ENCODE measurements around the gene GLRA3.
"Not testable (repeated sequence)": the region's sequence is repeated elsewhere in the genome, so short reads cannot be mapped to it uniquely, and the experiment has no call there.

The GLRA3 gene

GRCh38 chr4:174828845-174829701 lies at the start of gene GLRA3:
Gene GLRA3, minus strand, starts transcription at chr4:174829247. Its CDS starts 436 bp downstream, at chr4:174828811.
- peak; percentile 65 to 66 for DNase-seq

GRCh38 chr4:174874898-174875297 lies 45.9 kb upstream of the GLRA3 start:
- no peak for DNase-seq

More at GRCh38 chr4:174828845-174829701, at the start of gene GLRA3:
- TF ChIP-seq POLR2A (IDR thresholded peaks at IDR 0.05; ENCODE audit: low read length) = no peak
- no peak for TF ChIP-seq GATA1 (IDR thresholded peaks at IDR 0.05; ENCODE audit: low read depth, low read length)

GRCh38 chr4:174873931-174874330 lies 44.9 kb upstream of the GLRA3 start:
- DNase-seq = peak in 1 of 2 experiments; percentile 16
- no peak for TF ChIP-seq GATA1 (IDR thresholded peaks at IDR 0.05; ENCODE audit: low read depth, low read length)
- TF ChIP-seq POLR2A (IDR thresholded peaks at IDR 0.05; ENCODE audit: low read length) = no peak

More at GRCh38 chr4:174874898-174875297, 45.9 kb upstream of the GLRA3 start:
- TF ChIP-seq POLR2A (IDR thresholded peaks at IDR 0.05; ENCODE audit: low read length) (no peak), GATA1 (IDR thresholded peaks at IDR 0.05; ENCODE audit: low read depth, low read length) (no peak)

DNA sequence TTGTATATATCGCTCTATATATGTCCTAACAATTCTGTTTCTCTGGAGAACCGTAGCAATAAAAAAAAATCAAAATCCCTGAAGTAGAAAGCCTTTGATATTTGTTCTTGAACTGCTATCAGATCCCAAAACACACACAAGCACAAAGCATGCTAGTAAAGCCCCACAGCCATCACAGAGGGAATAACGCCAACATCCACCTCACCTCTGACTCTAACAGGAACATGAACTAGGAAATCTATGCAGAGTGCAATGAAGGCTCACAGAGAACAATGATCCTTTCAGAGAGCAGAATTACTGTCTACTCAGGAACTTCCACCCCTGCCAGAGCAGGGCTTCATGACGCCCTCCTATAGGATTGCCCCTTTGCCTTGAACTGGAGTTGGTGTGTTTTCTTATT lies 44.1 kb upstream of the GLRA3 start:
- DNase-seq = not testable (repeated sequence)

DNA sequence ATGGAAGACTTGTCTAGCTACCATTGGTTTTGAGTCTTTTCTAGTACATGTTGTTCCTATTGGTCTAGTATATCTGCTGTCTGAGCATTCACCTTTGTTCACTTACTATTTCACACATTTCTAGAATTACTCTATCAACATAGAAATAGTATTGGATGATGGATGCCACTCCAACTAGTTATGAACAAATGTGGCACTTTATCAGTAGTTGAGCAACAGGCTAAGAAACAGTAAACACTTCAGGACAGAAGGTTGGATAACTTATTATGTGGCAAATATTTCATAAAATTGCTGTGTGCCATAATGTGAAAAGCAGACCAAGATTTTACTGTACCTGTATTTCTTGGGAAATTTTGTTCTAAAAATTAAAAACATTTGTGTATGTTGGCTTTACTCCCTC lies 42.4 kb upstream of the GLRA3 start:
- TF ChIP-seq POLR2A (IDR thresholded peaks at IDR 0.05; ENCODE audit: low read length) (no peak), GATA1 (IDR thresholded peaks at IDR 0.05; ENCODE audit: low read depth, low read length) (no peak)
- DNase-seq = no peak

GRCh38 chr4:174870311-174870710 lies 41.3 kb upstream of the GLRA3 start:
- TF ChIP-seq POLR2A (IDR thresholded peaks at IDR 0.05; ENCODE audit: low read length) (no peak), GATA1 (IDR thresholded peaks at IDR 0.05; ENCODE audit: low read depth, low read length) (no peak)
- no peak for DNase-seq

- DNase-seq = no peak
- no peak for TF ChIP-seq GATA1 (IDR thresholded peaks at IDR 0.05; ENCODE audit: low read depth, low read length)
- no peak for TF ChIP-seq POLR2A (IDR thresholded peaks at IDR 0.05; ENCODE audit: low read length)
Observed at GRCh38 chr4:174869339-174869738, 40.3 kb upstream of the GLRA3 start.

- no peak for TF ChIP-seq POLR2A (IDR thresholded peaks at IDR 0.05; ENCODE audit: low read length)
- DNase-seq = no peak
Observed at GRCh38 chr4:174867903-174868302, 38.9 kb upstream of the GLRA3 start.

- TF ChIP-seq POLR2A (IDR thresholded peaks at IDR 0.05; ENCODE audit: low read length) (no peak), GATA1 (IDR thresholded peaks at IDR 0.05; ENCODE audit: low read depth, low read length) (no peak)
- DNase-seq = no peak
Observed at GRCh38 chr4:174865418-174865985, 36.5 kb upstream of the GLRA3 start.

DNA sequence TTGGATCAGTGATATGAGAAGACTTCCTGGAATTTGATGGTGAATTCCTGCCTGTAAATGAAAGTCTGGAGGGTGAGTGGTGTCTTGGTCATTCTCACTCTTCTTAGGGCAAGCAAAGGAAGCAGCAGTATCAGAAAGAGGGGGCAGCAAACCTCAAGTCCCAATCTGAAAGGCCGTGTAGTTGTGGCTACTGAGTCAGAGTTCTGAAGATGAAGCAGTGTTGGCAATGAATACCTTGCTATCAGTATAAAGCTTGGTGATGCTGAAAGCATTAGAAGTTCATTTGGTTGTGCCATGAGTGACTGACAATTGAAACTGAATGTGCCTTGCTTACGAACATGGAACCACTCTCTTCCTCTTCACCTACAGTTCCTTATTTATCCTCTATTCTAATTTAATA lies 35.0 kb upstream of the GLRA3 start:
- no peak for DNase-seq
- no peak for TF ChIP-seq POLR2A (IDR thresholded peaks at IDR 0.05; ENCODE audit: low read length)
- TF ChIP-seq GATA1 (IDR thresholded peaks at IDR 0.05; ENCODE audit: low read depth, low read length) = no peak

DNA sequence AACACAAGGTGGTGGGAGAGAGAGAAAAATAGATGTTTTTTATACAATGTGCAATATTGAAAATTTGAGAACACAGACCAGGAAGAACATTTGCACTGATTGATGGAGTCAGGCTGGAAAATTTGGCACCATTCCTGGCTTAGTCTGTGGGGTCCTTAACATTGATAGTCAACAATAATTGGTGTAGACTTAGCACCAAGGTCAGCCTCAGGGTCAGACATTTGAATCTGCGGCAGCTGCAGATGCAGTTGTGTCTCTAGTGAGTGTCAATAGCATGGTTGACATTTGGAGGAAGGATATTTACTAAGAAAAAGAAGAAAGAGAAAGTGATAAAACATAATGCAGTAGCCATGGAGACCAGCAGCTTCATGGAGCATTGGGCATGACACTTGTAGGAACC lies 31.5 kb upstream of the GLRA3 start:
- TF ChIP-seq GATA1 (IDR thresholded peaks at IDR 0.05; ENCODE audit: low read depth, low read length) (no peak), POLR2A (IDR thresholded peaks at IDR 0.05; ENCODE audit: low read length) (no peak)
- no peak for DNase-seq

GRCh38 chr4:174859904-174860303 lies 30.9 kb upstream of the GLRA3 start:
- TF ChIP-seq GATA1 (IDR thresholded peaks at IDR 0.05; ENCODE audit: low read depth, low read length) (no peak), POLR2A (IDR thresholded peaks at IDR 0.05; ENCODE audit: low read length) (no peak)

GRCh38 chr4:174856926-174857800 lies 28.1 kb upstream of the GLRA3 start:
- TF ChIP-seq POLR2A (IDR thresholded peaks at IDR 0.05; ENCODE audit: low read length) = no peak
- no peak for TF ChIP-seq GATA1 (IDR thresholded peaks at IDR 0.05; ENCODE audit: low read depth, low read length)
- DNase-seq = no peak

More at GRCh38 chr4:174859904-174860303, 30.9 kb upstream of the GLRA3 start:
- DNase-seq = no peak

DNA sequence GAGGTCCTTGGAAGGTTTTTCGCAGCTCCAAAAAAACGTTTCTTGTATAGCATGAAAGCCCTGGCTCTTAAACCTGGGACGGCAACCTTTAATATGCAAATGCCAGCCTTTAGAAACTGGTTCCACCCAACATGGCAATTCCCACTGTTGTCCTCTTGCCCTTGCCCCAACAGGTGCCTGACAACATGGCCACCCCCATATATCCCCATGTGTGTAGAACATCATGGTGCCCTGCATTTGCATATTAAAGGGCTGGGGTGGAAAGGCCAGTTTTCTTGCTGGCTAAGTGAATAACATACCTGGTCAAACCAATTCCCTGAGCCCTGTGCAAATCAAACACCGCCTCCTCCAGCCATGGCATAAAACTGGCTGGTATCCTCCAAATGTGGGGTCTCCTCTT lies 26.0 kb upstream of the GLRA3 start:
- TF ChIP-seq POLR2A (IDR thresholded peaks at IDR 0.05; ENCODE audit: low read length) = no peak
- no peak for TF ChIP-seq GATA1 (IDR thresholded peaks at IDR 0.05; ENCODE audit: low read depth, low read length)
- DNase-seq = no peak

All from erythroblast (primary cell).